GM21717 (cell line): Measurements from ENCODE around the gene MFAP2.

Experiments
- ATAC-seq: cut with Tn5 transposase; IDR thresholded peaks from one replicate; pipeline ENCODE4 v1.9.1; 2021; ENCODE audit warnings: mild to moderate bottlenecking, moderate library complexity; ENCODE audit not compliant: unreplicated experiment

Gene MFAP2

DNA sequence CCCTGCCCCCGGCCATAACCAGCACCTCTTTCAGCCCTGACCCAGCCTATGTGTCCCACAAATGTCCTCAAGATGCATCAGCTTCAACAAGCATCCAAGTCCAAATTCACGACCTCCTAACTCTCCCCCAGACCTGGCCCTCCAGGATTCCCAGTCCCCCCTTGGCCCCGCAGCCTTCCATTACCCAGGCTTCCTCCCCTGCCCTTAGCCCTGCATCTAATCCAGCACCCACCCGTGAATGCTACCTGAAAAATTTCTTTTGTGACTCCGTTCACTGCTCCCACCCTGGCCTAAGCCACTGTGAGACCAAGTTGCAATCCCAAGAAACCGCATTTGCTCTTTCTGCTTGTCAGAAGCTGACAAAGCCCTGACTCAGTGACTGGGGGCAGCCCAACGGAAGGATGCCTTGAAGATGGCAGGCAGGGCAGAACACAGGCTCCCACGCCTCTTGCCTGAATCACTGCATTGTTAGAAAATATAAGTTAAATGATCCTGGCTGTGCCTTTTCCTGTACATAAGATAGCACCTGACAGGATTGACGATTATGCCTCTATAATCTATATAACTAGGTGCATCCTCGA lies 939 bp upstream of the MFAP2 start:
- no peak for ATAC-seq

DNA sequence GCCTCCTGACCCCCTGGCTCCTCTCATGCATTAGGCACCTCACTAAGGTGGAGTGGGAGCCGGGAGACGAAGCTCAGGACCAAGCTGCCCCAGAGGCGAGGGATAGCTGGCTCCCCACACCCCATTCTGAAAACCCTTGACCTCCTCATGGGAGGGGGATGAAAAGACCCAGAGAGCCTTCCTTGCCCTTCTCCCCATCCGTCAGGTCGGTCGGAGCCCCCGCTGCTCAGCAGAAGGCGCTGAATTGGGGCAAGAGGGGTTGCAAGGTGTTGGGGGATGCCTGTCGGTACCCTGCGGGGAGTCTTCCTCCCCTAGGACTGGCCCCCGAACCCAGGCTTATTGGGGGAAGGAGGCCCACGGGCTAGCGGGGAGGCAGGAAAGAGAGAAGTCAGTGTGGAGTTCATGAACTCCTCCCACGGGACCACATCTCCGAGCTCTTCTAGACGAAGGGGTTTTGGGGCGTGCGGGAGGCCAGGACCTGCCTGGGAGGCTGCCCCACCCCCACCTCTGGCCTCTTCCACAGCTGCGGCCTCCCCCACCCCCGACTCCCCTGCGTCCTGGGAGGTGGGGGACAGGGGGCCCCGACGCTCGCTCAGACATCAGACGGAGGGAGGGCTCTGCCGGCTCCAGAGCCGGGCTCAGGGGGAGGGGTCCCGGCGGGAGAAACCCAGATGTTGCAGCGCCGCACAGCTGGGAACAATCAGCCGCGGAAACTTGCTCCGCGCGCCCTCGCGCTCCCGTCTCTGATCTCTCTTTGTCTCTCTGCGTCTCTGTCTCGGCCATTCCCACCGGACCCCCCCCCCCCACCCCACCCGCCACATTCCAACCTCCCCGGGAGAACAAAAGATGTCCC lies 719 bp downstream of the MFAP2 start:
- ATAC-seq = no peak

DNA sequence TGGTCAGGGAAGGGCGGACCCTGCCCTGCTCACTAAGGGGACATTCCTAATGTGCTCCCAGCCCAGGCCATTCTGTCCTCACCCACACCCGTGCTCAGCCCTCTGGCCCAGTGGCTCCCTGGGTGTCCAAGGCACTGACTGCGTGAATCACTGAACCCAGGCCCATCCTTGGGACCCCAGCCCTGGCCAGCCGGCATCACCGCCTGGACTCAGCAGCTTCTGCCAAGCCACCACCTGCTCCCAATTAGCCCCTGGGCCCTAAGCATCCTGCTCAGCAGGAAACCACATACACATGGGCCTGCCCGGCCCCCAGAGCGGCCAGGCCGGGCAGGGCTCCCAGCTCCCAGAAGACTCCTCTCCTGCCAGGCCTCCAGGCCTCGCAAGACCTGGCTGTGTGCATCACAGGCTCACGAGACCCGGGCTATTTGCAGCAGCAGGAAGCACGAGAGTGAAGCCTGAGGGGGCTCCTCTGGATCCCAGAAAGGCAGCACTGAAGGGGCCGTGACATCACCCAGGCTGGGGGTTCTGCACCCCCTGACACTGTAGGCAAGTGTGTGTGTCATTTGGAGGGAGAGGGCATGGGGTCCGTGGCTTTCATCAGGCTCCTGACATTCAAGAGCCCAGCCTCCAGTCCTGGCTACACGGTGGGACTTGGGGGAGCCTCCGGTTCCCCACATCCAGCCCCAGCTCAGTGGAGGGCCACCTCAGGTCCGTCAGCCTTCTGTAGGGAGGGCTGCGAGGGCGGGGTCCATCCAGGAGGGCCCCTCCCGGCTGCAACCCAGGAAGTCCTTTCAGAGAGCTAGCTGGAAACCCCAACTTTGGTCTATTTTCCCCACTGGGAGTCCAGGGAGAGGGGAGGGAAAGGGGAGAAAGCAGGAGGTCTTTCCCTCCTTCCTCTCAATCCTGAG lies 1.6 kb downstream of the MFAP2 start:
- ATAC-seq = no peak

DNA sequence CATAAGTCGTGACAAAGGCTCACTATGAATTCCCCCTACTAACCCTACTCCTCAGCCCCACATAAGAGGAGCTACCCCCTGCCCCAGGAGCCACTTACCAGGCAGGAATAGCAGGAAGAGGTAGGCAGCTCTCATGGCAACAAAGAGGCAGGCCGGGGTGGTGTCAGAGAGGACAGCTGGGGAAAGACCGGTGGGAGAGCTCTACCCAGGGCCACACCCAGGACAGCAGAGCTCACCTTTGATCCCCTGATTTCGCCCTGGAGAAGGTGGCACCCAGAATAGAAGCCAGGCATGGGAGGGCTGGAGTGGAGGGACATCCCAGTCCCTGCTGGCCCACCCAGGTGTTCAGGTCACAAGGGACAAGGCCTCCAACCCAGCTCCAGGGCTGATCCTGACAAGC lies 2.3 kb downstream of the MFAP2 start:
- ATAC-seq = no peak

DNA sequence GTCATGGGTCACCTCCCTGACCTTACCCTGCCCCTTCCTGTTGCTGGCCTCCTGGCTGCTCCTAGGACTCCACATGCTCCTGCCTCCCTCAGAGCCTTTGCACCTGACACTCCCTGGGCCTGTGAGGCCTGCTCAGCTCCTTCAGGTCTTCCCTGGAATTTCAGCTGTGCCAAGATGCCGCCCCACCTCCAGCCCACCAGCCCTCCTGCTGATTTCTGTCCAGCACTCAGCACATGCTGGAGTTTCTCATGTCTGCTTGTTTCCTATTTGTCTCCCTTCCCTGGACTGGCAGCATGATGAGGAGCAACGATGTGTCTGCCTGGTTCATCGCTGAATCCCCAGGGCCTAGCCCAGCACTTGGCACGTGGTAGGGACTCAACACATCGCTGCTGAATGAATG lies 3.0 kb downstream of the MFAP2 start:
- no peak for ATAC-seq

DNA sequence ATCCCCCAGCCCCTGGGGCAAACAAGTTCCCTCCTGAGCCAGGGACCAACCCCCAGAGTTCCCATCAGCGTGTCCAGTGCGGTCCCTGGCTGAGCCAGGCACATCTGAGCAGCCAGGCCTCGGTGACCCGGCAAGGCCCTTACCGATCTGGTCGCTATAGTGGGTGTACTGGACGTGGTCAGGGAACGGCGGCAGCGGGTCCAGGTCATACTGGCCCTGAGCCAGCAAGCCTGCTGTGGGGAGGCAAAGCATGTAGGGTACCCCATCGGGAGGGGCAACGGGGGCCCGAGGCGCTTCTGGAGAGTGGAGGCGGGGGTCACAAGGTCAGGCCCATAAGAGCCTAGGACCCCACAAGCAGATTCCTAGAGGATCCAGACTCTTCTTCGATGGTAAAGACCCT lies 3.5 kb downstream of the MFAP2 start:
- ATAC-seq = no peak

DNA sequence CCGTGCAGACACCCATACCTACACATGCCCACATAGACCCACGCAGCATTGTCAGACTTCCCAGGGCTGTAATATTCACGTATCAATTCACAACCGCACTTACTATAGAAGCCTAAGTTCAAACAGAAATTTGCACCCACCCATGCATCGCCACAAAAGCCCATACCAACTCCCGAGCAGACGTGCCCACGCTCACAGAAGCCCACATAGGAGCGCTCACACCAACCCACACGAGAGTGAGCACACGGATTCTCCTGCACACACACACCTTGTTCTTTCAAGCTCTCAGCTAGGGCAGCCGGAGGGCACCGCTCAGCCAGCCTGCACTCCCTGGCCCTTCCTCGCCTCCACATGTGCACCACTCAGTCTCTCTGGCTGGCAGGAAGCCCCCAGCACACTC lies 4.6 kb downstream of the MFAP2 start:
- no peak for ATAC-seq

DNA sequence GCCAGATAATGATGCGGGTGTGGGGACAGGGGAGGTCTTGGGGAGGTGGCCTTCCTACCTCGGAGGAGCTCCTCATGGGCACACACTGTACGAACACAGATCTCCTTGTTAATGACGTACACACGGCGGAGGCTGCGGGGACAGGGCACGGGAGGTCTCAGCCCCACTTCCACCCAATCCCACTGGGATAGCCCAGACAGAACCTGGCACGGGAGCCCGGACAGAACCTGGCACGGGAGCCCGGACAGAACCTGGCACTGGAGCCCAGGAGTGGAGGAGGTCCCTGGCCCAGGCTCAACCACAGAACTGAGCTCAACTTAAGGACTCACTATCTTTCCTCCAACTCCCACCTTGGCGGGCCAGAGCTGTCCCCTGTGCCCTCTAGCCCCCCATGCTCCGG lies 5.2 kb downstream of the MFAP2 start:
- ATAC-seq = no peak

DNA sequence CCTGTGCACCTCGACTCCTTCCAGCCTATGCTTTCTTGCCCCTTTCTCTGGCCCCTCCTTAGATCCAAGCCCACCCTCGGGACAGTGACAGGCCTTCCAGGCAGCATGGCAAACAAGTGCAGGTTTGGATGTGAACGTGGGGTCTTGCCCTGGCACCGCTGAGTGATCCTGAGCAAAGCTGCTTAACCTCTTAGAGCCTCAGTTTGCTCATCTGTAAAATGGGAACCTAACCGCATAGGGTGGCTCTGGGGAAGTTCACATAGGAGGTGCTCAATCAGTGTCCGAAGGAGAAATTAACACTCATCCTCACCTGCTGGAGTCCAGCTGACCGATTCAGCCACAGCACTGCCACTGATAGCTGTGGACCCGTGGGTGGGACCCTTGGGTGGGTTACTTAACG lies 7.2 kb downstream of the MFAP2 start:
- no peak for ATAC-seq

DNA sequence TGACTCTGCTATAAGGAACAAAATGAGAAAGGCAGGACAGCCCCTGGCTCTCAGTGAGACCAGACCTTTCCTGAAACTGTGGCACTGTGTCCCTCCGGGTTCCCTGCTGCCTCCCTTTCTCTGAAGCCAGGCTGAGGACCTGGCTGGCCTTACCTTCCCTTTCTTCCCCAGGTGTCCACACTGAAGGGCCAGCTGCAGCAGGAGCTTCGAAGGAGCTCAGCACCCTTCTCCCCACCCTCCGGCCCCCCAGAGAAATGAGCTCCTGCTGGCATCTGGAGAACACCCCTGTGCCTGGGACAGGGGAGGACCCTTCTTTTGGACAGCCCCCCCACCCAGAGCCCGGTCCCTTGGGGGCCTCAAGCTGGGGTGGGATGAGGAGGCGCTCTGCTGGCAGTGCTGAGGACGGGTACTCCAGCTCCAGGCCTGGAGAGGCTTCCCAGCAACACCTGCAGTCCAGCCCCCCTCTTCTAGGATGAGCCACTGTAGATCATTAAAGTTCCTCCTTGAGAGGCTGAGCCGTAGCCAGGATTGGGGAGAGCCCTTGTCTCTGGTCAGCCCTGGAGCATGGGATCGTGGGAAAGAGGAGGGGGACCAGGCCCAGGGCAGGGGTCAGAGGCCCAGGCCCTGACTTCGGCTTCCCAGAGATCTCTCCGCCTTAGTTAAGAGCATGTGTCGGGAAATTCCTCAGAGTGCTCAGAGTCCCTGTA lies 8.1 kb downstream of the MFAP2 start:
- no peak for ATAC-seq

DNA sequence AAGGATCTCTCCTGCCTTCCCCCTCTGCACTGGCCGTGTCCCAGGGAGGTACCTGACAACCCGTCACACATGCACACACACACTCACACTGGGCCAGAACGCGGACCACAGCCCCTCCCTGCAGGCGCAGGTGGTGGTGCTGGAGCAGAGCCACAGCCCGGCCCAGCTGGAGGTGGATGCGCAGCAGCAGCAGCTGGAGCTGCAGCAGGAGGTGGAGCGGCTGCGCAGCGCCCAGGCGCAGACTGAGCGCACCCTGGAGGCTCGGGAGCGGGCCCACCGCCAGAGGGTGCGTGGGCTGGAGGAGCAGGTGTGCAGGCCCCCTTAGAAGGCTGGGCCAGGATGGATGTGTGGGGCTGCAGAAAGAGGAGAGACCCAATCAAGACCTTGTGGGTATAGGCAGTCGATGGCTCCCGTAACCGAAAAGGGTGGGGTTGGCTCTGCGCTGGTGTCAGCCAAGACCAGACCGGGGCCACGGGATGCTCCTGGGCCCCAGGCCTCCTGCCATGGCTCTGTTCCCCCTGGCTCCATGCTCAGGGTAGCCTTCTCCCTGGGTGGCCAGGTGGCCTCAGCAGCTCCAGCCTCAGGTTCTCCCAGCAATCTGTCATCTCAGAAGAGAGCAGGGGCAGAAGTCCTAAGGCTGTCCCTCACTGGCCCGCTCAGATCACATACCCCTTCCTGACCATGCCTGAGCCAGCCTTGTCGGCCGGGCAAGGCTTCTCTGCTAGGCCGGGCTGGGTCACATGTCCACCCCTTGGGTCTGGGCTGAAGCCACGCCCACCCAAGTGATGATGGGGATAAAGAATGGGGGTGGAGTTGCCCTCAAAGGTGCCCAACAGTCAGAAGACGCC lies 8.9 kb downstream of the MFAP2 start:
- ATAC-seq = no peak

DNA sequence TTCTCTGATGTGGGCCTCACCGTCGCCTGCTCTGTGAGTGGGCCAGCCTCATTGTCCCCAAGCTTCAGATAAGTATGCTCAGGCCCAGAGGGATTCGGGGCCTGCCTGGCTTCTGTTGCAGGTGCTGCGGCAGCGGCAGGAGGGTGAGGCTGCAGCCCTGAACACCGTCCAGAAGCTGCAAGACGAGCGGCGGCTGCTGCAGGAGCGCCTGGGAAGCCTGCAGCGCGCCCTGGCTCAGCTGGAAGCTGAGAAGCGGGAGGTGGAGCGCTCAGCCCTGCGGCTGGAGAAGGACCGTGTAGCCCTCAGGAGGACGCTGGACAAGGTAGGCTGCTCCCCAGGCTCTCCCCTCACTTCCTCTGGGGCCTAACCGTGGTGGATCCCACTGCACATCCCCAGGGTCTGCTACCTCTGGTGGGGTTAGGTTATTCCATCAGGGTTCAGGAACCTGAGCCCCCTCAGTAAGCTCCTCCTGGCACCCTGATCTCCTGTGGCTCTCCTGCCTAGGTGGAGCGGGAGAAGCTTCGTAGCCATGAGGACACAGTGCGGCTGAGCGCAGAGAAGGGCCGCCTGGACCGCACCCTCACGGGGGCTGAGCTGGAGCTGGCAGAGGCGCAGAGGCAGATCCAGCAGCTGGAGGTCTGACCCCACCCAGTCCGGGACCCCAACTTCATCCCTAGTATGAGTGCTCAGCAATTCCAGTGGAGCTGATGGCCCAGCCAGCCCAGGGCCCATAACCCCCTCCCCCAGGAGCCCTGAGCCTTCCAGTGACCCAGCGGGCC lies 10.1 kb downstream of the MFAP2 start:
- ATAC-seq = no peak

DNA sequence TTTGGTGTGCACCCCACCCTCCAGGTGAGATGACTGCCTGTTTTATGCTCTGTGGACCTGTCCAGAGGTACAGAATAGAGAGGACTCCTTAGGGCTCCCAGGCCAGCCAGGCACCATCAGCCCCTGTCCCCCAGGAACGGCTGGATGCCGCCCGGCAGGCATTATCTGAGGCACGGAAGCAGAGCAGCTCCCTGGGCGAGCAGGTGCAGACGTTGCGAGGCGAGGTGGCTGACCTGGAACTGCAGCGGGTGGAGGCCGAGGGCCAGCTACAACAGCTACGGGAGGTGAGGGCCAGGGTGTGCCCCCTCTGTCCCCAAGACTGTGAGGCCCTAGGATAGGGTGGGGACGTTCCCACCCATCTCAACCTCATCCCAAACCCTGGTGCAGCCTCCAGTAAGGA lies 10.8 kb downstream of the MFAP2 start:
- ATAC-seq = no peak

DNA sequence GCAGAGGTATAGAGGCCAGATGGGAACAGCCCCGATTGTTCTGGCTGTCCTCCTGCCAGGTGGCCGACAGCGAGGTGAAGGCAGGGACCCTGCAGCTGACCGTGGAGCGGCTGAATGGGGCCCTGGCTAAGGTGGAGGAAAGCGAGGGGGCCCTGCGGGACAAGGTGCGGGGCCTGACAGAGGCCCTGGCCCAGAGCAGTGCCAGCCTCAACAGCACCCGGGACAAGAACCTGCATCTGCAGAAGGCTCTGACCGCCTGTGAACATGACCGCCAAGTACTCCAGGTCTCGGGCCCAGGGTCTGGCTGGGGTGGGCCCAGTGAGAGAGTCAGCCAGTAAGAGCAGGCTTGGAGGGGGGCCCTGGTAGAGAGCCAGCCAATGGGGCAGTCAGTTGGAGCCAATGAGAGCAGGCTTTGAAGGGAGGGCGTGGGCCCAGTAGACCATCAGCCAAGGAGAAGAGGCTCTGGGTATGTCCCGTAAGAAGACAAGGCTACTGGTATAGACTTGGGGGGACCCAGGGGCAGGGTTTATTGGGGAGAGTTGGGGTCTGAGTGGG lies 11.3 kb downstream of the MFAP2 start:
- ATAC-seq = no peak

DNA sequence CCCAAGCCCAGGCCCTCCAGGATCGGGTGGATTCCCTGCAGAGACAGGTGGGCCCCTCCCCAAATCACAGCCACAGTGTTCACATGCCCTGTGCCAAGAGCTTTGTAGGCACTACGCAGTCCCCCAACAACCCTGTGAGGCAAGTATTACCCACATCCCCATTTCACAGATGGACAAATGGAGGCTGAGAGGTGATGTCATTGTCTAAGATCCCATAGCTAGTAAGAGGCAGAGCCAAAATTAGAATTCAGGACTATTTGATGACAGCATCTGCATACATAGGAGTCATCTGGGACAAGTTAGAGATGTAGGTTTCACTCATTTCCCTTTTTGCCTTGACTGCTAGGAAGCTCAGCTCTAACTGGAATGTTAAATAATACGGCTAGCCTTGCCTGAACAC lies 12.0 kb downstream of the MFAP2 start:
- ATAC-seq = no peak

DNA sequence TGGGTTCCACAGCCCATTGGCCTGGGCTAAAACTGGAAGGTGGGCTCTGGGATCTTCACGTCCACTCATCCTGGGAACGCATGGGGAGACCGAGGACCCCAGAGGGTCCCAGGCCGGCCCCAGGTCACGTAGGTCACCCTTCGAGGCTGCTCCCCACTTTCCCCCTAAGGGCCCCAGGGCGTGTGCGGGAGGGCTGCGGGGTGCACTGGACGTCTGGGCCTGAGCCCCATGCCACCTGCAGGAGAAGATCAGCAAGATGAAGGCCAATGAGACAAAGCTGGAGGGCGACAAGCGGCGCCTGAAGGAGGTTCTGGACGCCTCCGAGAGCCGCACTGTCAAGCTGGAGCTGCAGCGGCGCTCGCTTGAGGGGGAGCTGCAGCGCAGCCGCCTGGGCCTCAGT lies 12.5 kb downstream of the MFAP2 start:
- ATAC-seq = no peak

DNA sequence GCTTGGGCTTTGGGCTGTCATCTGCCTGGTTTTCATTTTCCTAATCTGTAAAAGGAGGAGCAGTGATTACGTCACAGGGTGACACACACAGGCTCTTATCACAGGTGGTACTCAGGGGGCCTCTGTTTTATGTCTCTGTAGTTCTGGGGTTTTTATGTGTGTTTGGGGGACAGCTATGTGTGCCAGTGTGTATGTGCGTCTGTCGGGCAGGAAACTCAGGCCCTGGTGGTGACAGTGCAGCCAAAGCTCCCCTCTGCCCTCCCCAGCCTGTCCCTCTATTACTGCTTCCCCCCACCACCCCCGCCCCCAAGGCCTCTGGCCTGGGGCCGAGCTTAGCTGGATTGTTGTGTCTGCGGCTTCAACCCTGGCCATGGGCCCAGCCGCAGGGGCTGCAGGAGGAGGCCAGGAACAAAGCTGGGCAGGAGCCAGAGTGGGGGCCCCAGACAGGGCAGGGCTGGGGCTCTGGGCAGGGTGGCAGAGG lies 13.3 kb downstream of the MFAP2 start:
- no peak for ATAC-seq

DNA sequence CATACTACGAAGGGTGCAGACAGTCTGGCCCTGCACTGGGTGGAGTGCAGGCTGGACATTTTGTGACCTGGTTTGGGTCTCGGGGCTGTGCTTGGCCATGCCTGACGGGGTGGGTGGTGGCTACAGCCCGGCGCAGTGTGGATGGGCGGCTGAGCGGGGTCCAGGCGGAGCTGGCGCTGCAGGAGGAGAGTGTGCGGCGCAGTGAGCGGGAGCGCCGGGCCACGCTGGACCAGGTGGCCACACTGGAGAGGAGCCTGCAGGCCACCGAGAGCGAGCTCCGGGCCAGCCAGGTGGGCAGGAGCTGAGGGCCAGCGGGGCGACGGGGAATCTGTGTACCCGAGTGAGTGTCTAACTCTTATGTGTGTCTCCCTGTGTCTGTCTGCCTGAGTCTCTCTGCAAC lies 14.1 kb downstream of the MFAP2 start:
- ATAC-seq = no peak

DNA sequence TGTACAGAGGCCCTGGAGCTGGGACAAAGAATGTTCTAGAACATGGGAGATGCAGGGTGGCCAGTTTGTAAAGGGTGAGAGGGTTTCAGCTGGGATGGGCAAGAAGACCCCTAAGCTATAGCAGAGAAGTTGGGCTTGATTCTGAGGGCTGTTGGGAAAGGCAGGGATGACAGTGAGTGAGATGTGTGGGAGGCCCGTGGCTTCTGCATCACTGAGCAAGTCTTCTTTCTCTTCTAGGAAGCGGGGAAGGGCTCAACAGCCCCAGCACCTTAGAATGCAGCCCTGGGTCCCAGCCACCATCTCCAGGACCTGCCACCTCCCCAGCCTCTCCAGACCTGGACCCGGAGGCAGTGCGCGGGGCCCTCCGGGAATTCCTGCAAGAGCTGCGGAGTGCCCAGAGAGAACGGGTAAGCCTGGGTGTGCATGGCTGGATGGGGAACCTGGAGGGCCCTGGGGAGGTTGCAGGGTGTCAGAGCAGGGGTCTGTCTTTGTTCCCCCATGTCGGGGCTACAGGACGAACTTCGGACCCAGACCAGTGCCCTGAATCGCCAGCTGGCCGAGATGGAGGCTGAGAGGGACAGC lies 14.8 kb downstream of the MFAP2 start:
- ATAC-seq = no peak
